ENCODE data around the gene ETDC. TPM values are rescaled to one million over a fixed set of nuclear protein-coding genes. Genes with fewer than 3 reads are reported as not detected.
A peak's percentile ranks its signal among the peaks of the same experiment; 100 is the strongest.

ETDC gene
- total RNA-seq, 1 experiment from 2014 or later: not detected

DNA sequence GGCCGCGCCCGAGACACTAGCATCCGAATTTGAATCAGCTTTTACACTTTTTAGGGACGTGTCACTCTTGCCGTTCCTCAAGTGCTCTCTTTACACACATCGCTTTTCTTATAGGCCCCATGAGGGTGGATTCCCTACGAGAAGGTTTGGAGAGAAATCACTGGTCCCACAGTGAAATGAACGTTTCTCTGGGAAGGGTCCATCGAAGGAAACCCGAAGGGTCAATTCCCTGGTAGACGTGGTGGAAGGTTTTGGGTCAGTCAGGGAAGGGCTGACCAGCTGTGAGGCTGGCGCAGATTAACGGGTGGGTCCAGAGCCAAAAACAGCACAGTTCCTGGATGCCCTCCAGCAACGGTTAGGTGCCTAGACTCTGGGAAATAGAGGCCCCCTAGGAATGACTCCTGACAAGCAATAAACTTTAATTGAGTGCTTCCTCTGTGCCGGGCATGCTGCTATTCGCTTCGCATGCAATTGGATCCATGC, 35.9 kb downstream of the ETDC start:
- DNase-seq (ENCODE audit: low read depth): peak; percentile 36

DNA sequence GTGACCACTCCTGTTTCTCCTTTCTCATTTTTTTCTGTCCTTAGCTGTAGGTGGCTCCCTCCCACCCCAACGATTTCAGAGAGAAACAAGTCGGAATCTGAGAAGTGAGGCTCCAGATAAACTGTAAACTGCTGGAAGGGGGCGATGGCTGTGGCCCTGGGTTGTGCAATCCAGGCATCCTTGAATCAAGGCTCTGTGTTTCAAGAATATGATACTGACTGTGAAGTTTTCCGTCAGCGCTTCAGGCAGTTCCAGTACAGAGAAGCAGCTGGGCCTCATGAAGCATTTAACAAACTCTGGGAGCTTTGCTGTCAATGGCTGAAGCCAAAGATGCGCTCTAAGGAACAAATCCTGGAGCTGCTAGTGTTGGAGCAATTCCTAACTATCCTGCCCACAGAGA, 37.7 kb downstream of the ETDC start:
- DNase-seq (ENCODE audit: low read depth): no peak

DNA sequence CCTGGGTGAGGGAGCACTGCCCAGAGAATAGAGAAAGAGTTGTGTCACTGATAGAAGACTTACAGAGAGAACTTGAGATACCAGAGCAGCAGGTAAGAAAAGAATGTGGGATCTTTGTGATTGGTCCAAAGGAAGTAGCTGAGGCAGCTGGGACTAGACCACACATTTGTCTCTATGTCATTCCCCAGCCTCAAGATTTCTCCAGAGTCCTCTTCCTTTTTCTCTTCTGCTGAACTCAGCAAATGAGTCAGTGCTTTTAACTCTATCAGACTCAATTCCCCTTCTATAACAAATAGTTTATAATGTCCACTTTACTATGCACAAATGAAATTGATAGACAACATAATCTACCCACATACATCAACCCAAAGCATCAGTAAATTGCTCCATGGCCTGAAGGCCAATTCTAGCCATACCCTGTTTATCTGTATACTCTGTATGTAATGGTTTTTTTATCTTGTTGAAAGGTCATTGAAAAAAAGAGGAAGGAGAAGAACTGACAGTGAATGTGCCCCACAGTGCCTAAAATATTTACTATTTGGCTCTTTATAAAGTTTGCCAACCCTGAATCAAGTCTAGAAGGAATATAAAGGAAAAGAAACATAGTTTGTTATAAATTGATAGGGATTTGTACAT, 38.2 kb downstream of the ETDC start:
- no peak for DNase-seq (ENCODE audit: low read depth)

GRCh38 chrX:135354288-135354687, 45.0 kb downstream of the ETDC start:
- DNase-seq (ENCODE audit: low read depth): no peak

Other genes starting within 250 kb of the ETDC start
- gene SMIM10L2B, start 210.8 kb upstream of the ETDC start, total RNA-seq (2014; rRNA removed; shearing (Covaris generic)): 0.07 and 0.23 TPM in 2 replicates
- not detected in 2 replicates for gene ETDB, start 189.0 kb upstream of the ETDC start, total RNA-seq (2014; rRNA removed; shearing (Covaris generic))
- gene CT55, start 138.1 kb upstream of the ETDC start, total RNA-seq (2014; rRNA removed; shearing (Covaris generic)): 71.1 and 71.3 TPM in 2 replicates
- gene ETDA, start 57.4 kb upstream of the ETDC start, total RNA-seq (2014; rRNA removed; shearing (Covaris generic)): 0.16 TPM in 1 of 2 replicates, not detected in the other
- gene ZNF75D, start 34.6 kb downstream of the ETDC start, total RNA-seq (2014; rRNA removed; shearing (Covaris generic)): 1.2 and 1.3 TPM in 2 replicates
- 2.1 and 2.3 TPM in 2 replicates for gene ZNF449, start 35.3 kb downstream of the ETDC start, total RNA-seq (2014; rRNA removed; shearing (Covaris generic))
- 0.03 and 0.07 TPM in 2 replicates for gene SMIM10L2A, start 112.5 kb downstream of the ETDC start, total RNA-seq (2014; rRNA removed; shearing (Covaris generic))
- gene INTS6L, start 211.2 kb downstream of the ETDC start, total RNA-seq (2014; rRNA removed; shearing (Covaris generic)): 3.7 and 4.2 TPM in 2 replicates

All from HT1080 (cell line).